Liver (tissue), 9 donors: ENCODE data around the gene VCX2. TPM values are rescaled to one million over a fixed set of nuclear protein-coding genes. Genes with fewer than 3 reads are reported as not detected.

Source experiments
- DNase-seq: peaks from one replicate; pipeline ENCODE4 v3.0.0-alpha.2; 2017; ENCODE audit warnings: low spot score
- H3K27ac ChIP-seq, 2 donors: one replicate each; pipeline ENCODE4 v1.7.0; 2013; ENCODE audit warnings: inconsistent platforms in 2 of 2, low read length in 2 of 2, control low read depth in 1 of 2, low read depth in 1 of 2, mild to moderate bottlenecking in 1 of 2
- H3K27me3 ChIP-seq, 4 donors: one replicate each; pipeline versions ENCODE4 v1.6.1 to v1.7.0; 2013; ENCODE audit warnings: low read length in 3 of 4, inconsistent platforms in 1 of 4, mild to moderate bottlenecking in 1 of 4, moderate library complexity in 1 of 4; ENCODE audit not compliant: control insufficient read depth in 4 of 4, insufficient read depth in 4 of 4
- H3K36me3 ChIP-seq, 4 donors: one replicate each; pipeline versions ENCODE4 v1.6.1 to v1.7.0; 2013; ENCODE audit warnings: low read length in 3 of 4, mild to moderate bottlenecking in 3 of 4, low read depth in 1 of 4, moderate library complexity in 1 of 4; ENCODE audit not compliant: control insufficient read depth in 4 of 4, insufficient read depth in 3 of 4
- H3K4me1 ChIP-seq, 4 donors: one replicate each; pipeline versions ENCODE4 v1.6.1 to v1.7.0; 2013; ENCODE audit warnings: low read length in 3 of 4, mild to moderate bottlenecking in 3 of 4, moderate library complexity in 1 of 4; ENCODE audit not compliant: control insufficient read depth in 4 of 4, insufficient read depth in 4 of 4
- H3K4me3 ChIP-seq, 3 donors: one replicate each; pipeline versions ENCODE4 v1.6.1 to v1.7.0; 2013; ENCODE audit warnings: low read length in 3 of 3, control low read depth in 1 of 3, low read depth in 1 of 3, mild to moderate bottlenecking in 1 of 3
- H3K9ac ChIP-seq, 2 donors: one replicate each; pipeline ENCODE4 v1.7.0; 2013; ENCODE audit warnings: low read length in 2 of 2, mild to moderate bottlenecking in 2 of 2, moderate library complexity in 2 of 2, control low read depth in 1 of 2, low read depth in 1 of 2
- H3K9me3 ChIP-seq, 4 donors: one replicate each; pipeline versions ENCODE4 v1.6.1 to v1.7.0; 2013; ENCODE audit warnings: low read length in 3 of 4; ENCODE audit not compliant: control insufficient read depth in 4 of 4
- FOXA2 ChIP-seq: IDR thresholded peaks from 2 replicates; pipeline ENCODE4 v1.6.1; 2016; ENCODE audit warnings: antibody characterized with exemption
- HNF4A ChIP-seq, 2 donors: conservative IDR thresholded peaks; 2 replicates each; pipeline ENCODE4 v1.6.1; 2016; ENCODE audit warnings: antibody characterized with exemption in 2 of 2, mild to moderate bottlenecking in 2 of 2
- HNF4G ChIP-seq: IDR thresholded peaks from 2 replicates; pipeline ENCODE4 v1.6.1; 2016; ENCODE audit warnings: antibody characterized with exemption
- MAX ChIP-seq: IDR thresholded peaks from 2 replicates; pipeline ENCODE4 v1.6.1; 2016; ENCODE audit warnings: antibody characterized with exemption
- NR2F2 ChIP-seq: IDR thresholded peaks from 2 replicates; pipeline ENCODE4 v1.6.1; 2016; ENCODE audit warnings: antibody characterized with exemption
- RAD21 ChIP-seq, 2 donors: IDR thresholded peaks; 2 replicates each; pipeline ENCODE4 v1.6.1; 2016; ENCODE audit warnings: antibody characterized with exemption in 2 of 2, mild to moderate bottlenecking in 2 of 2
- REST ChIP-seq: IDR thresholded peaks from 2 replicates; pipeline ENCODE4 v1.6.1; 2016; ENCODE audit warnings: antibody characterized with exemption, mild to moderate bottlenecking
- RXRA ChIP-seq, 2 donors: IDR thresholded peaks; 2 replicates each; pipeline ENCODE4 v1.6.1; 2017 to 2018; ENCODE audit warnings: antibody characterized with exemption in 2 of 2, mild to moderate bottlenecking in 1 of 2
- SP1 ChIP-seq: IDR thresholded peaks from 2 replicates; pipeline ENCODE4 v1.6.1; 2018; ENCODE audit warnings: antibody characterized with exemption, mild to moderate bottlenecking
- TAF1 ChIP-seq: conservative IDR thresholded peaks from 2 replicates; pipeline ENCODE4 v1.6.1; 2016; ENCODE audit warnings: antibody characterized with exemption, mild to moderate bottlenecking
- WGBS: extraction: QIAGEN DNeasy Blood & Tissue Kit; methylation state at CpG from one replicate; pipeline ENCODE4 v1.1.7; 2013; 5-methylcytosine and 5-hydroxymethylcytosine counted together
- polyA plus RNA-seq, 2 donors: library from polyadenylated mRNA; stranded (reverse) in 1 of 2; unstranded in 1 of 2; fragments of 200-250 nt in 1 of 2; fragments of >200 nt in 1 of 2; fragmentation: Nextera tagmentation in 1 of 2; extraction: Ambion mirVana in 1 of 2; gene quantifications; one replicate each; pipeline versions ENCODE4 v1.2.1 to v1.2.3, GENCODE V29; 2013 to 2015
- total RNA-seq, 2 donors: library from RNA; depleted of rRNA; stranded (reverse); fragments of >200 nt; gene quantifications; one replicate each; pipeline ENCODE4 v1.2.3, GENCODE V29; 2014
- TF ChIP-seq, protein P1 (sequence below): fragments of 150-350 bp; IDR thresholded peaks from 2 replicates; pipeline ENCODE4 v1.5.1; 2017; ENCODE audit warnings: improper control_type of control experiment, low read depth, low read length; ENCODE audit not compliant: missing input control
- donor health status: healthy.
- donor health status: healthy.
- donor health status: healthy.
- donor health status: healthy.
- donor health status: healthy.

VCX2 gene
- total and polyA plus RNA-seq, 4 donors = not detected

GRCh38 chrX:8196776-8197175, 25.7 kb upstream of the VCX2 start:
- TF ChIP-seq RAD21 (IDR thresholded peaks at IDR 0.05) (no peak), NR2F2 (no peak), HNF4A (conservative IDR thresholded peaks at IDR 0.05) (no peak), RXRA (IDR thresholded peaks at IDR 0.05) (no peak)
- TF ChIP-seq, protein P1, sequence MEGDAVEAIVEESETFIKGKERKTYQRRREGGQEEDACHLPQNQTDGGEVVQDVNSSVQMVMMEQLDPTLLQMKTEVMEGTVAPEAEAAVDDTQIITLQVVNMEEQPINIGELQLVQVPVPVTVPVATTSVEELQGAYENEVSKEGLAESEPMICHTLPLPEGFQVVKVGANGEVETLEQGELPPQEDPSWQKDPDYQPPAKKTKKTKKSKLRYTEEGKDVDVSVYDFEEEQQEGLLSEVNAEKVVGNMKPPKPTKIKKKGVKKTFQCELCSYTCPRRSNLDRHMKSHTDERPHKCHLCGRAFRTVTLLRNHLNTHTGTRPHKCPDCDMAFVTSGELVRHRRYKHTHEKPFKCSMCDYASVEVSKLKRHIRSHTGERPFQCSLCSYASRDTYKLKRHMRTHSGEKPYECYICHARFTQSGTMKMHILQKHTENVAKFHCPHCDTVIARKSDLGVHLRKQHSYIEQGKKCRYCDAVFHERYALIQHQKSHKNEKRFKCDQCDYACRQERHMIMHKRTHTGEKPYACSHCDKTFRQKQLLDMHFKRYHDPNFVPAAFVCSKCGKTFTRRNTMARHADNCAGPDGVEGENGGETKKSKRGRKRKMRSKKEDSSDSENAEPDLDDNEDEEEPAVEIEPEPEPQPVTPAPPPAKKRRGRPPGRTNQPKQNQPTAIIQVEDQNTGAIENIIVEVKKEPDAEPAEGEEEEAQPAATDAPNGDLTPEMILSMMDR = no peak
- Histone ChIP-seq H3K9me3 (no peaks in the 10 kb centered on the region), H3K9ac (no peak overlapping the region), H3K4me1 (no peaks in the 10 kb centered on the region), H3K27ac (no peak overlapping the region), H3K4me3 (no peak overlapping the region), H3K27me3 (no peaks in the 10 kb centered on the region), H3K36me3 (no peaks in the 10 kb centered on the region)
- no peak for DNase-seq
- WGBS = 81% methylated on average over 7 of the region's 7 CpGs

- Histone ChIP-seq H3K4me3 (no peak overlapping the region), H3K9me3 (no peaks in the 10 kb centered on the region), H3K27ac (no peak overlapping the region), H3K27me3 (no peaks in the 10 kb centered on the region), H3K9ac (no peak overlapping the region), H3K36me3 (no peaks in the 10 kb centered on the region), H3K4me1 (no peaks in the 10 kb centered on the region)
- DNase-seq = no peak
- 51% methylated on average over 2 of the region's 2 CpGs for WGBS
- TF ChIP-seq REST (no peak), HNF4G (no peak), TAF1 (no peak), MAX (no peak), SP1 (no peak), FOXA2 (no peak)
- TF ChIP-seq, protein P1 = no peak
Measured at GRCh38 chrX:8194216-8194615, 23.1 kb upstream of the VCX2 start.
